H1 (cell line): ENCODE results near the gene IMPDH1. TPM values are rescaled to one million over a fixed set of nuclear protein-coding genes. Genes with fewer than 3 reads are reported as not detected.

ENCODE experiments used
- CTCF ChIA-PET: fragments of 300-600 bp; sonication (Branson Sonifier 250); formaldehyde crosslinking; loops from one replicate; lab custom pipeline; 2021; ENCODE audit not compliant: partially characterized antibody; lab: Charles Lee
- POLR2A ChIA-PET: fragments of 300-600 bp; sonication (Branson Sonifier 250); formaldehyde crosslinking; loops from one replicate; lab custom pipeline; 2021; ENCODE audit warnings: inconsistent platforms; ENCODE audit not compliant: partially characterized antibody; lab: Charles Lee
- DNase-seq, 2 experiments: peaks; one replicate each; pipeline versions ENCODE4 v3.0.0 to v3.0.0-alpha.2; 2010 to 2022; ENCODE audit warnings: low spot score in 2 of 2, low read depth in 1 of 2, mixed read lengths in 1 of 2
- FAIRE-seq: peaks from 2 replicates; lab custom pipeline; 2011; peaks lifted over from hg19 to GRCh38; lab: Jason Lieb, UNC
- H2AFZ ChIP-seq: 2 replicates; pipeline ENCODE4 v1.8.1; 2012; ENCODE audit warnings: low read length, inconsistent platforms
- H2AK5ac ChIP-seq: 2 replicates; pipeline ENCODE4 v1.6.1; 2013; ENCODE audit warnings: low read depth, low read length
- H2BK120ac ChIP-seq: replicated peaks from 2 replicates; pipeline ENCODE3; 2013; ENCODE audit warnings: low read depth, low read length, inconsistent platforms
- H2BK12ac ChIP-seq: 2 replicates; pipeline ENCODE4 v1.6.1; 2013; ENCODE audit warnings: low read depth, low read length
- H2BK15ac ChIP-seq: 2 replicates; pipeline ENCODE4 v1.6.1; 2013; ENCODE audit warnings: low read length
- H2BK20ac ChIP-seq: 2 replicates; pipeline ENCODE4 v1.6.1; 2013; ENCODE audit warnings: low read length
- H2BK5ac ChIP-seq: 2 replicates; pipeline ENCODE4 v1.6.1; 2013; ENCODE audit warnings: low read depth, low read length
- H3K14ac ChIP-seq: 2 replicates; pipeline ENCODE4 v1.6.1; 2013; ENCODE audit warnings: inconsistent platforms; ENCODE audit not compliant: insufficient read length
- H3K18ac ChIP-seq: 2 replicates; pipeline ENCODE4 v1.6.1; 2013; ENCODE audit warnings: low read length; ENCODE audit errors: extremely low read depth
- H3K23ac ChIP-seq: 2 replicates; pipeline ENCODE4 v1.6.1; 2013; ENCODE audit warnings: inconsistent platforms; ENCODE audit not compliant: insufficient read length
- H3K23me2 ChIP-seq: 2 replicates; pipeline ENCODE4 v1.6.1; 2013; ENCODE audit warnings: low read depth, low read length
- H3K27ac ChIP-seq: 2 replicates; pipeline ENCODE4 v1.6.1; 2011; ENCODE audit warnings: low read depth, low read length, inconsistent platforms
- H3K27me3 ChIP-seq, 4 experiments: replicated peaks in 1 of 4; 1 replicate in 1 of 4; 2 replicates in 3 of 4; pipeline versions ENCODE4 v1.6.1 to v1.8.1; 2011 to 2013; ENCODE audit warnings: low read length in 3 of 4, mild to moderate bottlenecking in 3 of 4, inconsistent platforms in 2 of 4, mixed read lengths in 2 of 4, moderate library complexity in 1 of 4; ENCODE audit not compliant: control insufficient read depth in 3 of 4, insufficient read depth in 3 of 4; ENCODE audit errors: extremely low read depth in 1 of 4
- H3K36me3 ChIP-seq, 4 experiments: 2 replicates each; pipeline versions ENCODE4 v1.6.1 to v1.8.1; 2011 to 2013; ENCODE audit warnings: mild to moderate bottlenecking in 4 of 4, low read length in 3 of 4, moderate library complexity in 2 of 4, control low read depth in 1 of 4, inconsistent platforms in 1 of 4; ENCODE audit not compliant: insufficient read depth in 4 of 4, control insufficient read depth in 2 of 4
- H3K4ac ChIP-seq: replicated peaks from 2 replicates; pipeline ENCODE3; 2013; ENCODE audit warnings: low read length, low read depth, mixed read lengths, inconsistent platforms; ENCODE audit not compliant: insufficient read length
- H3K4me1 ChIP-seq, 4 experiments: replicated peaks in 1 of 4; 1 replicate in 1 of 4; 2 replicates in 3 of 4; pipeline versions ENCODE4 v1.6.1 to v1.8.1; 2011 to 2013; ENCODE audit warnings: low read length in 3 of 4, inconsistent platforms in 2 of 4, mixed read lengths in 1 of 4; ENCODE audit not compliant: insufficient read depth in 4 of 4, control insufficient read depth in 3 of 4
- H3K4me2 ChIP-seq, 2 experiments: 2 replicates each; pipeline versions ENCODE4 v1.6.1 to v1.8.1; 2011 to 2013; ENCODE audit warnings: low read depth in 2 of 2, low read length in 2 of 2, control low read depth in 1 of 2, inconsistent platforms in 1 of 2, mild to moderate bottlenecking in 1 of 2; ENCODE audit not compliant: insufficient read depth in 1 of 2
- H3K4me3 ChIP-seq, 4 experiments: fragments of 200-600, 300-600 bp in 1 of 4; sonication (generic), shearing (Covaris generic), sonication (Bioruptor Twin) in 1 of 4; 2 replicates each; pipeline versions ENCODE4 v1.5.1 to v1.8.1; 2011 to 2016; ENCODE audit warnings: low read length in 4 of 4, low read depth in 3 of 4, control low read depth in 2 of 4, inconsistent platforms in 2 of 4, mild to moderate bottlenecking in 2 of 4, mixed read lengths in 1 of 4, moderate library complexity in 1 of 4; ENCODE audit not compliant: insufficient read depth in 2 of 4; ENCODE audit errors: extremely low read depth in 1 of 4
- H3K56ac ChIP-seq: replicated peaks from 2 replicates; pipeline ENCODE3; 2013; ENCODE audit warnings: low read depth, mild to moderate bottlenecking, mixed read lengths, low read length, inconsistent platforms; ENCODE audit not compliant: insufficient read length
- H3K79me1 ChIP-seq: 2 replicates; pipeline ENCODE4 v1.6.1; 2013; ENCODE audit warnings: low read depth, low read length, control low read depth
- H3K79me2 ChIP-seq, 2 experiments: 2 replicates each; pipeline versions ENCODE4 v1.6.1 to v1.8.1; 2012 to 2013; ENCODE audit warnings: low read length in 2 of 2, mild to moderate bottlenecking in 2 of 2, inconsistent platforms in 1 of 2; ENCODE audit not compliant: insufficient read depth in 2 of 2, control insufficient read depth in 1 of 2
- H3K9ac ChIP-seq, 4 experiments: replicated peaks in 1 of 4; 1 replicate in 1 of 4; 2 replicates in 3 of 4; pipeline versions ENCODE4 v1.6.1 to v1.8.1; 2011 to 2013; ENCODE audit warnings: low read depth in 3 of 4, low read length in 3 of 4, control low read depth in 2 of 4, mild to moderate bottlenecking in 2 of 4, moderate library complexity in 2 of 4, inconsistent platforms in 1 of 4; ENCODE audit errors: extremely low read depth in 1 of 4
- H3K9me3 ChIP-seq, 2 experiments: 2 replicates each; pipeline versions ENCODE4 v1.6.1 to v1.8.1; 2012 to 2013; ENCODE audit warnings: mild to moderate bottlenecking in 2 of 2, moderate library complexity in 2 of 2, control low read depth in 1 of 2, inconsistent platforms in 1 of 2, low read depth in 1 of 2, low read length in 1 of 2, mixed read lengths in 1 of 2; ENCODE audit not compliant: insufficient read depth in 2 of 2
- H4K20me1 ChIP-seq, 2 experiments: replicated peaks in 1 of 2; 2 replicates each; pipeline versions ENCODE3 to v1.8.1; 2011 to 2013; ENCODE audit warnings: inconsistent platforms in 2 of 2, low read length in 2 of 2, mild to moderate bottlenecking in 1 of 2; ENCODE audit not compliant: insufficient read depth in 2 of 2, control insufficient read depth in 1 of 2
- H4K5ac ChIP-seq: 2 replicates; pipeline ENCODE4 v1.6.1; 2013; ENCODE audit warnings: low read length, low read depth, mixed read lengths, inconsistent platforms; ENCODE audit not compliant: insufficient read length
- H4K8ac ChIP-seq: 2 replicates; pipeline ENCODE4 v1.8.0; 2013; ENCODE audit warnings: mild to moderate bottlenecking, moderate library complexity, low read length, inconsistent platforms; ENCODE audit not compliant: insufficient read depth; ENCODE audit errors: extremely low read depth
- H4K91ac ChIP-seq: replicated peaks from 2 replicates; pipeline ENCODE3; 2013; ENCODE audit warnings: low read length, mixed read lengths, inconsistent platforms; ENCODE audit not compliant: insufficient read length
- CBX8 ChIP-seq: fragments of 300-800, 300-1000 bp; sonication (generic); IDR thresholded peaks from 2 replicates; pipeline ENCODE4 v1.7.1; 2016; ENCODE audit warnings: low read depth, low read length, borderline replicate concordance
- GTF2F1 ChIP-seq: IDR thresholded peaks from 2 replicates; pipeline ENCODE4 v1.6.1; 2012; ENCODE audit warnings: low read depth, low read length, improper control_type of control experiment, borderline replicate concordance
- RAD21 ChIP-seq, 2 experiments: IDR thresholded peaks in 1 of 2; conservative IDR thresholded peaks in 1 of 2; 2 replicates each; pipeline ENCODE4 v1.6.1; 2011; ENCODE audit warnings: low read depth in 2 of 2, low read length in 2 of 2, improper control_type of control experiment in 1 of 2, inconsistent platforms in 1 of 2, mild to moderate bottlenecking in 1 of 2, moderate library complexity in 1 of 2
- SAP30 ChIP-seq: fragments of 300-600 bp; sonication (generic); IDR thresholded peaks from 2 replicates; pipeline ENCODE4 v1.7.1; 2012; ENCODE audit warnings: low read length, moderate library complexity, mild to moderate bottlenecking, inconsistent platforms; ENCODE audit not compliant: insufficient read depth, insufficient replicate concordance
- SP2 ChIP-seq: IDR thresholded peaks from 2 replicates; pipeline ENCODE4 v1.6.1; 2012; ENCODE audit warnings: mild to moderate bottlenecking, low read length, inconsistent platforms
- TAF1 ChIP-seq: IDR thresholded peaks from 2 replicates; pipeline ENCODE4 v1.6.1; 2011; ENCODE audit warnings: mild to moderate bottlenecking, low read depth, low read length
- WGBS, 2 experiments: shearing (Covaris generic) in 1 of 2; methylation state at CpG; one replicate each; pipeline versions ENCODE4 v1.1.6 to v1.1.7; 2013 to 2015; ENCODE audit warnings: low lambda C conversion rate in 2 of 2, mixed read lengths in 2 of 2, inconsistent platforms in 1 of 2, low coverage in 1 of 2, missing lambda C conversion rate in 1 of 2; ENCODE audit not compliant: insufficient replicate concordance in 2 of 2, insufficient coverage in 1 of 2, insufficient read length in 1 of 2; ENCODE audit errors: extremely low coverage in 1 of 2, missing lambda C conversion rate in 1 of 2; 5-methylcytosine and 5-hydroxymethylcytosine counted together
- polyA plus RNA-seq, 7 experiments: library from polyadenylated mRNA; depleted of rRNA in 3 of 7; stranded (reverse) in 5 of 7; unstranded in 2 of 7; fragments of >200 nt in 5 of 7; fragments of 200-250 nt in 2 of 7; gene quantifications; 1 replicate in 5 of 7; 2 replicates in 1 of 7; 4 replicates in 1 of 7; pipeline versions ENCODE4 v1.2.1 to v1.2.3, GENCODE V29; 2011 to 2013; ENCODE audit warnings: missing spikeins in 2 of 7, mixed read lengths in 2 of 7
- total RNA-seq: library from RNA; stranded (reverse); fragmentation: NEBNext Ultra II Directional; extraction: Animal tissue kit (Norgen Biotek cat#: 25700); gene quantifications from 2 replicates; pipeline ENCODE4 v1.2.1, GENCODE V29; 2021
- TF ChIP-seq, protein P1 (sequence below), 3 experiments: IDR thresholded peaks; 1 replicate in 2 of 3; 2 replicates in 1 of 3; pipeline versions ENCODE4 v1.5.1 to v1.6.1; 2011; ENCODE audit warnings: low read length in 3 of 3, mild to moderate bottlenecking in 3 of 3, inconsistent platforms in 2 of 3, low read depth in 1 of 3, moderate library complexity in 1 of 3; ENCODE audit not compliant: insufficient read depth in 1 of 3; ENCODE audit errors: control extremely low read depth in 1 of 3
- TF ChIP-seq, protein P2 (sequence below): IDR thresholded peaks from 2 replicates; pipeline ENCODE4 v1.6.1; 2012; ENCODE audit warnings: low read length, inconsistent platforms

Gene IMPDH1
- total and polyA plus RNA-seq, 2 of the 8 experiments (the other 6 are each of a cell fraction or from before 2014, with no cell fraction given) = 45.8 TPM

DNA sequence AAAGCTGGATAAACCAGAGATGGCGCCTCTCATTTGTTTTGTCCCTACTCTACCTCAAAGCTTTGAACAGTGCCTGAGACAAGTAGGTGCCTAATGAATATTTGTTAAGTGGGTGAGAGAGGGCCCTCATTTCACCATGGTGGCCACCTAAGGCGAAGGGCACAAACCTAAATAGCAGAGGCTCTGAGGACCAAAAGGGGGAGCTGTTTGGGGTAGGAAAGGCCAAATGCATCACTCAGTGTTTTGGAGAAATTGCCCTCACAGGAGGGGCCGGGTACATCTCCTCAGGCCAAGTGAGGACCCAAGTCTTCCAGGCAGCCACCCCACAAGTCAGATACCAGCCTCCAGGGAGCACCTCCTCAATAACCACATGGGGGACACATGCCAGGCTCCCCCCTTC, 14.0 kb downstream of the IMPDH1 start:
- H3K36me3 ChIP-seq = peaks cover 0 to 3% (median 2%) of the 10 kb centered on the region in 4 experiments; a peak in 4 of 8 replicates
- FAIRE-seq = no peak
- WGBS, 2 experiments = 90% methylated on average over 3 of the region's 3 CpGs; no CpG with 5 or more reads in 1 of the 2 experiments

More for the DNA sequence above, 14.0 kb downstream of the IMPDH1 start:
- Histone ChIP-seq H2AK5ac (no peak overlapping the region), H4K8ac (no peak overlapping the region), H3K79me1 (no peaks in the 10 kb centered on the region), H3K4me2 (no peak overlapping the region), H2BK120ac (no peak overlapping the region), H2BK15ac (no peak overlapping the region), H2BK12ac (no peak overlapping the region), H3K23ac (no peak overlapping the region), H3K4me3 (no peak overlapping the region), H3K4ac (no peak overlapping the region), H4K91ac (no peak overlapping the region), H2BK20ac (no peak overlapping the region), H3K14ac (no peak overlapping the region), H2AFZ (no peak overlapping the region), H3K79me2 (no peaks in the 10 kb centered on the region), H3K56ac (no peak overlapping the region), H3K9ac (no peak overlapping the region), H3K9me3 (no peaks in the 10 kb centered on the region), H3K18ac (no peak overlapping the region), H2BK5ac (no peak overlapping the region), H3K4me1 (no peaks in the 10 kb centered on the region), H4K20me1 (no peaks in the 10 kb centered on the region), H3K27ac (no peak overlapping the region), H3K27me3 (no peaks in the 10 kb centered on the region), H3K23me2 (no peaks in the 10 kb centered on the region), H4K5ac (no peak overlapping the region)
- TF ChIP-seq GTF2F1 (no peak), SP2 (no peak), TAF1 (no peak), SAP30 (no peak), RAD21 (IDR thresholded peaks at IDR 0.05 in 1 of 2, conservative IDR thresholded peaks at IDR 0.05 in 1 of 2; ENCODE audit: low read depth in 2 of 2, low read length in 2 of 2) (peak in 1 of 2 experiments; percentile 14; a peak in 1 of 4 replicates), CBX8 (no peak)
- TF ChIP-seq, protein P1, sequence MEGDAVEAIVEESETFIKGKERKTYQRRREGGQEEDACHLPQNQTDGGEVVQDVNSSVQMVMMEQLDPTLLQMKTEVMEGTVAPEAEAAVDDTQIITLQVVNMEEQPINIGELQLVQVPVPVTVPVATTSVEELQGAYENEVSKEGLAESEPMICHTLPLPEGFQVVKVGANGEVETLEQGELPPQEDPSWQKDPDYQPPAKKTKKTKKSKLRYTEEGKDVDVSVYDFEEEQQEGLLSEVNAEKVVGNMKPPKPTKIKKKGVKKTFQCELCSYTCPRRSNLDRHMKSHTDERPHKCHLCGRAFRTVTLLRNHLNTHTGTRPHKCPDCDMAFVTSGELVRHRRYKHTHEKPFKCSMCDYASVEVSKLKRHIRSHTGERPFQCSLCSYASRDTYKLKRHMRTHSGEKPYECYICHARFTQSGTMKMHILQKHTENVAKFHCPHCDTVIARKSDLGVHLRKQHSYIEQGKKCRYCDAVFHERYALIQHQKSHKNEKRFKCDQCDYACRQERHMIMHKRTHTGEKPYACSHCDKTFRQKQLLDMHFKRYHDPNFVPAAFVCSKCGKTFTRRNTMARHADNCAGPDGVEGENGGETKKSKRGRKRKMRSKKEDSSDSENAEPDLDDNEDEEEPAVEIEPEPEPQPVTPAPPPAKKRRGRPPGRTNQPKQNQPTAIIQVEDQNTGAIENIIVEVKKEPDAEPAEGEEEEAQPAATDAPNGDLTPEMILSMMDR (IDR thresholded peaks at IDR 0.05; ENCODE audit: control extremely low read depth in 1 of 3, insufficient read depth in 1 of 3, low read depth in 1 of 3, low read length in 3 of 3) = peak in 2 of 3 experiments; percentile 26 to 57; a peak in 3 of 4 replicates
- TF ChIP-seq, protein P2, sequence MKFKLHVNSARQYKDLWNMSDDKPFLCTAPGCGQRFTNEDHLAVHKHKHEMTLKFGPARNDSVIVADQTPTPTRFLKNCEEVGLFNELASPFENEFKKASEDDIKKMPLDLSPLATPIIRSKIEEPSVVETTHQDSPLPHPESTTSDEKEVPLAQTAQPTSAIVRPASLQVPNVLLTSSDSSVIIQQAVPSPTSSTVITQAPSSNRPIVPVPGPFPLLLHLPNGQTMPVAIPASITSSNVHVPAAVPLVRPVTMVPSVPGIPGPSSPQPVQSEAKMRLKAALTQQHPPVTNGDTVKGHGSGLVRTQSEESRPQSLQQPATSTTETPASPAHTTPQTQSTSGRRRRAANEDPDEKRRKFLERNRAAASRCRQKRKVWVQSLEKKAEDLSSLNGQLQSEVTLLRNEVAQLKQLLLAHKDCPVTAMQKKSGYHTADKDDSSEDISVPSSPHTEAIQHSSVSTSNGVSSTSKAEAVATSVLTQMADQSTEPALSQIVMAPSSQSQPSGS = no peak
- no peak for DNase-seq
- CTCF ChIA-PET = interaction anchor here (0.6 to 24.8 kb wide), 14 partner anchors 9 to 65 kb away, joined by 3 to 275 read pairs (median 6); partner anchors contain the start of genes IMPDH1 and PRRT4
- POLR2A ChIA-PET = interaction anchor here (1.6 to 3.1 kb wide), 2 partner anchors 9 to 12 kb away, joined by 4 to 8 read pairs; no protein-coding TSS in a partner anchor
